T-helper 17 cell (primary cell): ENCODE results near the gene SNAP25. TPM values are rescaled to one million over a fixed set of nuclear protein-coding genes. Genes with fewer than 3 reads are reported as not detected.

ENCODE experiments used
- ATAC-seq: fragments of 150-1000 bp; cut with Tn5 transposase; 2 replicates; pipeline ENCODE4 v1.10.0; 2021; ENCODE audit warnings: mild to moderate bottlenecking, moderate library complexity
- DNase-seq, 3 donors: peaks; one replicate each; pipeline versions ENCODE4 v3.0.0 to v3.0.0-alpha.2; 2020 to 2021
- H3K9me3 ChIP-seq: one replicate; pipeline ENCODE4 v1.7.0; 2013; ENCODE audit warnings: low read length, mild to moderate bottlenecking; ENCODE audit not compliant: control insufficient read depth, poor library complexity, severe bottlenecking
- H3K27ac Mint-ChIP-seq: one replicate; pipeline ENCODE4 v1.8.0; 2022; ENCODE audit warnings: mild to moderate bottlenecking, moderate library complexity, mixed read lengths
- H3K27me3 Mint-ChIP-seq: one replicate; pipeline ENCODE4 v1.8.0; 2022; ENCODE audit warnings: mixed read lengths
- H3K36me3 Mint-ChIP-seq: one replicate; pipeline ENCODE4 v1.8.0; 2022; ENCODE audit warnings: low read depth, mixed read lengths
- H3K4me1 Mint-ChIP-seq: one replicate; pipeline ENCODE4 v1.8.0; 2022; ENCODE audit warnings: mild to moderate bottlenecking, mixed read lengths
- H3K4me3 Mint-ChIP-seq: one replicate; pipeline ENCODE4 v1.8.0; 2022; ENCODE audit warnings: mild to moderate bottlenecking, moderate library complexity, mixed read lengths
- total RNA-seq, 4 donors: library from RNA in 2 of 4; stranded (reverse) in 2 of 4; gene quantifications; one replicate each; pipeline ENCODE4 v1.2.3 and lab custom pipeline; 2022 to 2026

SNAP25 gene
- total RNA-seq, 2 donors from 2014 or later, result not detected

GRCh38 chr20:10259166-10259565, 40.5 kb downstream of the SNAP25 start:
- no peak overlapping the region for H3K4me3 Mint-ChIP-seq
- H3K27ac Mint-ChIP-seq, result no peak overlapping the region
- no peaks in the 10 kb centered on the region for H3K4me1 Mint-ChIP-seq
- ATAC-seq (no peak), DNase-seq (no peak)
- H3K9me3 ChIP-seq, result no peaks in the 10 kb centered on the region
- peaks cover 2% of the 10 kb centered on the region for H3K36me3 Mint-ChIP-seq
- H3K27me3 Mint-ChIP-seq, result peaks cover 31% of the 10 kb centered on the region

DNA sequence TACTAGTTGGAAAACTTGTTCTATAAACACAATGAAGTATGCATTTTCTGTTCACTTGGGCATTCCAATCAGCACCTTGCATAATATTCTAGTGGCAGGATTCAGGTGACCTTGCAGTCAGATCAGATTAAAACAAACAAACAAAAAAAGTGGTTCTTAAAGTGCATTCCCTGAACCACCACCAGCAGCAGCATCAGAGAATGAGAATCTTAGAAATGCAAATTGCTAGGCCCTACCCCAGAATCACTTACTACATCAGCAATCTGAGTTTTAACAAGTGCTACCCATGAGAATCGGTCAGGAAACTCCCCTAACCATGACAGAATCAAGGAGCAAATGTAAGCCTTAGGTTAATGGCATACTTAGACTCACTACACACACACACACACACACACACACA, 41.7 kb downstream of the SNAP25 start:
- Mint-ChIP-seq H3K27me3 (peaks cover 31% of the 10 kb centered on the region), H3K27ac (no peak overlapping the region), H3K4me1 (no peaks in the 10 kb centered on the region), H3K36me3 (peaks cover 2% of the 10 kb centered on the region), H3K4me3 (no peak overlapping the region)
- DNase-seq (no peak), ATAC-seq (no peak)
- H3K9me3 ChIP-seq, result no peaks in the 10 kb centered on the region

DNA sequence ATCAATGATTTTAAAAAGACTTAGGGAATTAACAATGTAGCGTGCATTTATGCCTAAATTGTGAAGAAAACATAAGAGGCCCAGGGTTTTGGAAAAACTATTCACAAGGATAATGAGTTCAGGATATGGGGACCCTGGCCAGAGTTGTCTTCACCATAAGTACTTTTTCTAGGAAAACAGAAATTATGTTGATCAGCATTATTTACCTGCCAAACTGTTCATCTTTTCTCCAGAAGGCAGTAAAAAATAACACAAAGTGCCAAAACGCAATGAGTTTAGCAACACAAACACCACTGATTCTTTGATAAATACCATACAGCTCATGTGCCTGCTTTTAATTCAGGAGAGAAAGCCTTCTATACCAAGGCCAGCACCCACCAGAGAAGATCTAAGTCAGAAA, 43.1 kb downstream of the SNAP25 start:
- Mint-ChIP-seq H3K27me3 (peaks cover 26% of the 10 kb centered on the region), H3K4me1 (no peaks in the 10 kb centered on the region), H3K27ac (no peak overlapping the region), H3K4me3 (no peak overlapping the region), H3K36me3 (no peaks in the 10 kb centered on the region)
- ATAC-seq, result no peak
- no peak for DNase-seq
- no peaks in the 10 kb centered on the region for H3K9me3 ChIP-seq

DNA sequence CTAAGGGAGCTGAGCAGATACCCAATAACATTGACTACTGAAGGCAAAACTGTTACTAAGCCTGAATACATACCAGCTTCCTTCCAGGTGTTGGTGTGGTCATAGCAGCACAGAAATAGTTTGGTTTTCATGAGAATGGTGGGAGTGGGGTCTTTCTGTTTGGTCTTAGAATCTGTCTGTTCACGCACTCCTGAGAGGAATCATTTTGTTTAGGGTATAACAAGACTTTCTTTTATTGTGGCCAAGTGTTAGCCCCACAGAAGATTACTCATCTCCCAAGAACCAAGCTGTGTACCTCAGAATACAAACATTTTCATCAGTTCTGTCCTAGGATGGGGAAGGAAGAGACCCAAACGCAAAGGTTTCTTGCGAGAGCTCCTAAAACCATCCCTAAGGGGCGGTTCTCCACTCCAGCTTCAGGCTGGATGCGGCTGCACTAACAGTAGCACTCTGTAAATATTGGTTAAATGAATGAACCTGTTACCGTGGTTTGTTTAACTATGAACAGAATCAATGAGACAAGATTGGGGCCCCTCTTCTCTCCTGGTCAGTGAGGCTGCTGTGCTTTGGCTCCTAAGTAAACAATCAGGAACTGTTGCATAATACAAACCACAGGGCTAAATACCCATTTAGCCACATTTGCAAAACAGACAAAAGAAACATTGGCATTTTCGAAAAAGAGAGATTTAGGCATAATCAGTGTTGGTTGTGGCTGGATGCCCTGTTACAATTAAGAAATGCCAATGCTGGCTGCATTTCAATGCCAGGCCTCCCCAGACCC, 44.9 kb downstream of the SNAP25 start:
- H3K9me3 ChIP-seq, result no peaks in the 10 kb centered on the region
- DNase-seq (no peak), ATAC-seq (no peak)
- peaks cover 16% of the 10 kb centered on the region for H3K27me3 Mint-ChIP-seq
- H3K4me1 Mint-ChIP-seq, result no peaks in the 10 kb centered on the region
- no peak overlapping the region for H3K27ac Mint-ChIP-seq
- no peaks in the 10 kb centered on the region for H3K36me3 Mint-ChIP-seq
- H3K4me3 Mint-ChIP-seq, result no peak overlapping the region

DNA sequence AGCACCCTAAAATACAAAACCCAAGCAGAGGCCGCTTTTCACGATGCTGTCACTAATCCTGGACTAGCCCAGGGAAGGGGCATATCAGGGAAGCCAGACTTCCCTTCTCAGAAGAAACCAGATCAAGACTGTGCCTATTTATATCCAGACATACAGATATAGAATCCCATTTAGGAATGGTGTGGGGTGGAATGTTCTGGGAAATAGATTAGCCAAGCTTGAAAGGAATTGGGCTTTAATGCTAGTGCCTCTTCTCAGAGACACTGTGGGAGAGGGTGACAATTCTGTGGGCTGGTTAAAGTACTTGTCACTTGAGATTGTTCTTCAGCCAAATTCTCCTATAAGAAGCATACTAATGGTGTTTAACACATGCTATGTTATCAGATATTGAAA, 45.5 kb downstream of the SNAP25 start:
- Mint-ChIP-seq H3K27ac (no peak overlapping the region), H3K4me3 (no peak overlapping the region), H3K27me3 (peaks cover 15% of the 10 kb centered on the region), H3K36me3 (no peaks in the 10 kb centered on the region), H3K4me1 (no peaks in the 10 kb centered on the region)
- DNase-seq, result no peak
- no peaks in the 10 kb centered on the region for H3K9me3 ChIP-seq
- ATAC-seq, result no peak

- Mint-ChIP-seq H3K4me1 (no peaks in the 10 kb centered on the region), H3K36me3 (no peaks in the 10 kb centered on the region), H3K4me3 (no peak overlapping the region), H3K27ac (no peak overlapping the region), H3K27me3 (peaks cover 21% of the 10 kb centered on the region)
- ATAC-seq (no peak), DNase-seq (no peak)
- no peaks in the 10 kb centered on the region for H3K9me3 ChIP-seq
Observed at GRCh38 chr20:10268636-10269035, 50.0 kb downstream of the SNAP25 start.

DNA sequence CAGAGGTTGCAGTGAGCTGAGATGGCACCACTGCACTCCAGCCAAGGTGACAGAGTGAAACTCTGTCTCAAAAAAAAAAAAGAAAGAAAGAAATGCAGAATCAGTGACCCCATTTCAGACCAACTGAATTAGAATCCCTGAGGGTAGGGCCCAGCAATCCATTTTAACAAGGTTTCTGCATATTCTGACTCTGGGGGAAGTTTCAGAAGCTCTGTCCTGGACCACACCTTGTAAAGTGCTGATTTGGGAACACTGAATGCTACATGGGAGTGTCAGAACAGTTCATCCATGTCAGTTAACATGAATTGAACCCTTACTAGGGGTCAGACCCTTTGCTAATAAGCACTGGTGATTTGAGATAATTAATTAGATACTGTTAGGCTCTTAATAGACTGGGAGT, 52.0 kb downstream of the SNAP25 start:
- H3K9me3 ChIP-seq, result no peaks in the 10 kb centered on the region
- no peak overlapping the region for H3K4me3 Mint-ChIP-seq
- H3K27me3 Mint-ChIP-seq, result peaks cover 21% of the 10 kb centered on the region
- no peak overlapping the region for H3K27ac Mint-ChIP-seq
- ATAC-seq, result no peak
- no peaks in the 10 kb centered on the region for H3K36me3 Mint-ChIP-seq
- H3K4me1 Mint-ChIP-seq, result no peaks in the 10 kb centered on the region
- DNase-seq, result no peak

DNA sequence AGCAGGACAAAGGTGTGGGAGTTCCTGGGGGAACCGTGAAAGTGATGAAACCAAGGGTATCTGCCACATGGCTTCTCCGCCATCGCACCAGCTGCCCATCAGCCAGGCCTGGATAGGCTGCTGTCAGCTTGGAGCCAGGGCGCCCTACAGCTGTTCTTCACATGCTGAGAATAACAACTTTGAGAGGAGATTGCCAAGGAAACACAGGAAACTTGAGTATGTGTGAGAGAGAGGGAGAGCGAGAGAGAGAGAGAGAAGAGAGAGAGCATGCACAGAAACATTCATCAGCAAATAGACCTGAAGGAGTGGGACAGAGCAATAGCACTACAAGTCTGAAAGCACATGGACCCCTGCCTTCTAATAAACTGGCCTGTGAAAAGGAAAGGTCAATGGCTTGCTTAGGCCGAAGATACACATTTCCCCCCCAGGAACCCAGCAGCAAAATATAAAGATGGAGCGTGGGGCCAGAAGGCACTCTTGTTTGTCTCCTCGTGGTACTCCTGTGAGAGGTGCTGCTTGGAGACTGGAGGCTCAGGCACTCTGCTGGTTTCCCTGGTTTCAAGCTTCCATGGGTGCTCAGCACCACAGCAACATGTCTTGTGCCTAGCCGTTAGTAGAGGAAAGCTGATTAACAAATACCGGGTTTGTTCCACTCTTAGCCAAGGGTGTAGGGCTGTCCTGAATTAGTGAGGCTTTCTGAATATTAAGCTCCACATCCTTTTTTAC, 53.0 kb downstream of the SNAP25 start:
- Mint-ChIP-seq H3K4me3 (no peak overlapping the region), H3K4me1 (no peaks in the 10 kb centered on the region), H3K27me3 (peaks cover 21% of the 10 kb centered on the region), H3K36me3 (no peaks in the 10 kb centered on the region), H3K27ac (no peak overlapping the region)
- no peaks in the 10 kb centered on the region for H3K9me3 ChIP-seq
- ATAC-seq (no peak), DNase-seq (no peak)

- Mint-ChIP-seq H3K4me1 (no peaks in the 10 kb centered on the region), H3K27ac (no peak overlapping the region), H3K4me3 (no peak overlapping the region), H3K27me3 (peaks cover 35% of the 10 kb centered on the region), H3K36me3 (no peaks in the 10 kb centered on the region)
- DNase-seq (no peak), ATAC-seq (no peak)
- no peaks in the 10 kb centered on the region for H3K9me3 ChIP-seq
Observed at GRCh38 chr20:10276878-10277580, 58.4 kb downstream of the SNAP25 start.

GRCh38 chr20:10277616-10278015, 59.0 kb downstream of the SNAP25 start:
- H3K4me1 Mint-ChIP-seq, result no peaks in the 10 kb centered on the region
- no peak overlapping the region for H3K27ac Mint-ChIP-seq
- DNase-seq, result no peak
- H3K4me3 Mint-ChIP-seq, result no peak overlapping the region
- no peaks in the 10 kb centered on the region for H3K36me3 Mint-ChIP-seq
- no peak for ATAC-seq
- no peaks in the 10 kb centered on the region for H3K9me3 ChIP-seq
- peaks cover 35% of the 10 kb centered on the region for H3K27me3 Mint-ChIP-seq

DNA sequence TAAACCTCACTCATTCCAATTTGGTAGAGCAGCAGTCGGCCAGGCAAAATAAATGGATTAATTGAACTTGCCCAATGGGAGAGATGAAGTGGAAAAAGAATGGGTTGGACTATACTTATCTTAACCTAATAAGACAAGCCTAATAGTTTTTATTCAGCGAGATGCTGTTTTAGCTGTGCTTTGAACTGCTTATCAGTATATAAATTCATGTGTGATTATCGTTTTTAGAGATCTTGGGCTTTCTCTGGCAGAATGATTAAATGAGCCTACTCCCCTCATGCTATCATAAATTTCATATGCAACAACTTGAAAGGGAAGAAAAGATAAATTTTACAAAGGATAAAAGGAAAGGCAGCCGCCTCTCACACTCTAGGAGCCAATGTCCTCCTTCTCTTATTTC, 59.8 kb downstream of the SNAP25 start:
- no peak overlapping the region for H3K27ac Mint-ChIP-seq
- no peaks in the 10 kb centered on the region for H3K4me1 Mint-ChIP-seq
- H3K36me3 Mint-ChIP-seq, result no peaks in the 10 kb centered on the region
- H3K4me3 Mint-ChIP-seq, result no peak overlapping the region
- H3K27me3 Mint-ChIP-seq, result peaks cover 32% of the 10 kb centered on the region
- DNase-seq (no peak), ATAC-seq (no peak)
- no peaks in the 10 kb centered on the region for H3K9me3 ChIP-seq

GRCh38 chr20:10280018-10280908, 61.6 kb downstream of the SNAP25 start:
- H3K4me1 Mint-ChIP-seq, result no peaks in the 10 kb centered on the region

DNA sequence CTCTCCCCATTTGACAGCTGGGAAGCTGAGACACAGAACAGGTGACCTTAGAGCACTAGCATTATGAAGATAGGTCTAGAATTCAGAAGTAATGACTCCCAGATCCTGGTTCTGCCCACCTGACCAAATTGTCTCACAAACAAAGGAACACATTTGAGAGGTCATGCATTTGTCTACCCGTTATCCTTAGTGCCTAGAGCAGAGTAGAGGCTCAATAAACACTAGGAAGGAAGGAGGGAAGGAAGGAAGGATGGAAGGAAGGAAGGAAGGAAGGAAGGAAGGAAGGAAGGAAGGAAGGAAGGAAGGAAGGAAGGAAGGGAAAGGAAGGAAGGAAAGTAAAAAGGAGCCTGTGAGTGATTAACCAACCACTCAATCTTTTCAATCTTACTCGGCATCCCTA, 63.3 kb downstream of the SNAP25 start:
- no peak overlapping the region for H3K4me3 Mint-ChIP-seq
- H3K27me3 Mint-ChIP-seq, result peaks cover 53% of the 10 kb centered on the region
- DNase-seq, result no peak

More at GRCh38 chr20:10280018-10280908, 61.6 kb downstream of the SNAP25 start:
- no peak overlapping the region for H3K4me3 Mint-ChIP-seq
- no peak for ATAC-seq
- peaks cover 44% of the 10 kb centered on the region for H3K27me3 Mint-ChIP-seq
- H3K36me3 Mint-ChIP-seq, result no peaks in the 10 kb centered on the region
- H3K9me3 ChIP-seq, result no peaks in the 10 kb centered on the region
- DNase-seq, result no peak
- H3K27ac Mint-ChIP-seq, result no peak overlapping the region

More for the DNA sequence above, 63.3 kb downstream of the SNAP25 start:
- no peak for ATAC-seq
- H3K4me1 Mint-ChIP-seq, result no peaks in the 10 kb centered on the region
- H3K27ac Mint-ChIP-seq, result no peak overlapping the region
- H3K36me3 Mint-ChIP-seq, result no peaks in the 10 kb centered on the region
- H3K9me3 ChIP-seq, result no peaks in the 10 kb centered on the region
